HepG2 (cell line): Measurements from ENCODE around the gene MEF2D. TPM values are rescaled to one million over a fixed set of nuclear protein-coding genes. Genes with fewer than 3 reads are reported as not detected.

Experiments used
- ATAC-seq: fragments of 200-7000 bp; cut with Tn5 transposase; 3 replicates; pipeline ENCODE4 v1.9.1; 2020; ENCODE audit warnings: mild to moderate bottlenecking, moderate library complexity
- BruUV-seq: library from RNA; stranded (reverse); fragments of 400-500 nt; replicated peaks from 2 replicates; lab custom pipeline; 2021; lab: Mats Ljungman, UMichigan
- CTCF ChIA-PET: fragments of 300-600 bp; formaldehyde crosslinking; extraction: SDS; loops from one replicate; lab custom pipeline; 2021; ENCODE audit warnings: low total read pairs, inconsistent platforms, low intra/inter-chr PET ratio; lab: Yijun Ruan, JAX
- POLR2A ChIA-PET: fragments of 350-600 bp; sonication (Branson Sonifier 250); formaldehyde crosslinking; loops from one replicate; lab custom pipeline; 2020; ENCODE audit warnings: antibody characterized with exemption, inconsistent platforms; lab: Yijun Ruan, JAX
- DNase-seq: peaks from one replicate; pipeline ENCODE4 v3.0.0-alpha.2; 2015; ENCODE audit warnings: low spot score
- FAIRE-seq: peaks from 3 replicates; lab custom pipeline; 2011; peaks lifted over from hg19 to GRCh38; lab: Jason Lieb, UNC
- H2AFZ ChIP-seq: one replicate; pipeline ENCODE4 v1.6.1; 2011; ENCODE audit warnings: low read length, inconsistent platforms
- H3K27ac ChIP-seq: fragments of 300-600 bp; 3 replicates; pipeline ENCODE4 v1.8.0; 2011; ENCODE audit warnings: mixed run types, mild to moderate bottlenecking, mixed read lengths, low read length, inconsistent platforms; ENCODE audit not compliant: insufficient read depth; ENCODE audit errors: extremely low read length
- H3K27me3 ChIP-seq, 2 experiments: fragments of 200-600 bp in 1 of 2; 2 replicates in 1 of 2; 3 replicates in 1 of 2; pipeline versions ENCODE4 v1.6.0 to v1.8.0; 2011; ENCODE audit warnings: low read length in 2 of 2, mild to moderate bottlenecking in 2 of 2, moderate library complexity in 2 of 2, inconsistent platforms in 1 of 2; ENCODE audit not compliant: insufficient read depth in 2 of 2, control insufficient read depth in 1 of 2
- H3K36me3 ChIP-seq, 2 experiments: fragments of 200-600 bp in 1 of 2; replicated peaks in 1 of 2; 2 replicates in 1 of 2; 3 replicates in 1 of 2; pipeline versions ENCODE4 v1.5.1 to v1.8.0; 2011; ENCODE audit warnings: low read length in 2 of 2, inconsistent platforms in 1 of 2; ENCODE audit not compliant: insufficient read depth in 2 of 2, control insufficient read depth in 1 of 2
- H3K4me1 ChIP-seq: 2 replicates; pipeline ENCODE4 v1.5.1; 2012; ENCODE audit warnings: low read length, inconsistent platforms; ENCODE audit not compliant: insufficient read depth
- H3K4me2 ChIP-seq: 2 replicates; pipeline ENCODE4 v1.6.0; 2011; ENCODE audit warnings: low read depth, low read length, inconsistent platforms
- H3K4me3 ChIP-seq, 3 experiments: fragments of 200-600 bp in 1 of 3; sonication (generic), shearing (Covaris generic) in 1 of 3; replicated peaks in 1 of 3; 2 replicates each; pipeline ENCODE4 v1.5.1; 2011 to 2016; ENCODE audit warnings: low read length in 3 of 3, inconsistent platforms in 2 of 3, low read depth in 2 of 3, mild to moderate bottlenecking in 2 of 3, control low read depth in 1 of 3, mixed read lengths in 1 of 3; ENCODE audit not compliant: insufficient read depth in 1 of 3
- H3K79me2 ChIP-seq: one replicate; pipeline ENCODE4 v1.6.1; 2011; ENCODE audit warnings: low read length, inconsistent platforms; ENCODE audit not compliant: insufficient read depth
- H3K9ac ChIP-seq: 2 replicates; pipeline ENCODE4 v1.6.0; 2011; ENCODE audit warnings: mild to moderate bottlenecking, low read depth, low read length, inconsistent platforms; ENCODE audit not compliant: insufficient read depth
- H3K9me3 ChIP-seq: 2 replicates; pipeline ENCODE4 v1.5.1; 2012; ENCODE audit warnings: mild to moderate bottlenecking, low read length
- H4K20me1 ChIP-seq: 2 replicates; pipeline ENCODE4 v1.6.0; 2011; ENCODE audit warnings: inconsistent platforms, mild to moderate bottlenecking, low read length, moderate library complexity; ENCODE audit not compliant: insufficient read depth
- FOXP1 ChIP-seq, 2 experiments: fragments of 450-650 bp in 1 of 2; IDR thresholded peaks; 2 replicates each; pipeline ENCODE4 v1.6.1; 2017 to 2018; ENCODE audit warnings: antibody characterized with exemption in 1 of 2
- NR2F1 ChIP-seq, 2 experiments: fragments of 450-650 bp in 1 of 2; formaldehyde crosslinking in 1 of 2; IDR thresholded peaks; 2 replicates each; pipeline versions ENCODE4 v1.5.0 to v1.6.1; 2016 to 2020; ENCODE audit warnings: mild to moderate bottlenecking in 1 of 2, missing compliant biosample characterization in 1 of 2, missing genetic modification reagents in 1 of 2, moderate library complexity in 1 of 2
- NR2F2 ChIP-seq: IDR thresholded peaks from 2 replicates; pipeline ENCODE4 v1.6.1; 2012; ENCODE audit warnings: low read depth, inconsistent platforms, borderline replicate concordance
- NR2F6 ChIP-seq, 2 experiments: IDR thresholded peaks; 2 replicates each; pipeline ENCODE4 v1.6.1; 2016; ENCODE audit warnings: antibody characterized with exemption in 1 of 2, mild to moderate bottlenecking in 1 of 2
- PAXIP1 ChIP-seq: sonication (generic); formaldehyde crosslinking; conservative IDR thresholded peaks from 2 replicates; pipeline ENCODE4 v1.4.0; 2020; ENCODE audit warnings: mild to moderate bottlenecking, missing genetic modification reagents, moderate library complexity
- RARA ChIP-seq: IDR thresholded peaks from 2 replicates; pipeline ENCODE4 v1.6.1; 2016; ENCODE audit warnings: missing genetic modification reagents, missing compliant biosample characterization
- RXRB ChIP-seq: IDR thresholded peaks from 2 replicates; pipeline ENCODE4 v1.6.1; 2016; ENCODE audit warnings: borderline replicate concordance, missing genetic modification reagents, missing compliant biosample characterization
- THAP7 ChIP-seq: sonication (generic); formaldehyde crosslinking; IDR thresholded peaks from 2 replicates; pipeline ENCODE4 v1.8.1; 2023; ENCODE audit warnings: mild to moderate bottlenecking, missing genetic modification reagents
- ZBTB37 ChIP-seq: sonication (generic); formaldehyde crosslinking; IDR thresholded peaks from 2 replicates; pipeline ENCODE4 v1.4.0; 2020; ENCODE audit warnings: mild to moderate bottlenecking, missing genetic modification reagents
- ZFP37 ChIP-seq: sonication (generic); formaldehyde crosslinking; IDR thresholded peaks from 2 replicates; pipeline ENCODE4 v1.4.0; 2020; ENCODE audit warnings: missing genetic modification reagents, borderline replicate concordance
- ZFX ChIP-seq: sonication (generic); formaldehyde crosslinking; IDR thresholded peaks from 2 replicates; pipeline ENCODE4 v1.4.0; 2020; ENCODE audit warnings: mild to moderate bottlenecking, low read depth, missing genetic modification reagents, moderate library complexity
- ZNF432 ChIP-seq: sonication (generic); formaldehyde crosslinking; IDR thresholded peaks from 2 replicates; pipeline ENCODE4 v1.5.0; 2020; ENCODE audit warnings: missing genetic modification reagents, mild to moderate bottlenecking, borderline replicate concordance
- ZNF816 ChIP-seq: sonication (generic); formaldehyde crosslinking; IDR thresholded peaks from 2 replicates; pipeline ENCODE4 v1.8.0; 2022; ENCODE audit warnings: missing genetic modification reagents, mild to moderate bottlenecking, borderline replicate concordance
- WGBS: methylation state at CpG from one replicate; pipeline ENCODE4 v1.1.6; 2017; ENCODE audit warnings: low lambda C conversion rate; 5-methylcytosine and 5-hydroxymethylcytosine counted together
- in situ Hi-C: cut with HindIII; loops from 2 replicates; pipeline ENCODE4 v1.10.0; 2017; ENCODE audit warnings: low pct_unique_long_range_greater_than_20kb; ENCODE audit not compliant: extremely low pct_ligation_motif_present
- intact Hi-C: fragments of 100-400 bp; cut with micrococcal nuclease; formaldehyde crosslinking; loops from one replicate; pipeline ENCODE4 v1.10.0; 2022; ENCODE audit not compliant: unreplicated experiment
- polyA plus RNA-seq, 8 experiments: library from polyadenylated mRNA; depleted of rRNA in 3 of 8; stranded (reverse) in 7 of 8; unstranded in 1 of 8; fragments of >200 nt; fragmentation: Illumina TruSeq in 4 of 8; extraction: Trizol in 4 of 8; gene quantifications; 2 replicates each; pipeline versions ENCODE4 v1.2.1 to v1.2.3, GENCODE V29; 2011 to 2016; ENCODE audit warnings: low read depth in 4 of 8, missing spikeins in 1 of 8, mixed read lengths in 1 of 8; ENCODE audit not compliant: insufficient read depth in 1 of 8
- total RNA-seq, 5 experiments: library from RNA; depleted of rRNA; stranded (reverse); fragments of >200 nt; fragmentation: Illumina TruSeq; extraction: Trizol; gene quantifications; 2 replicates each; pipeline ENCODE4 v1.2.3, GENCODE V29; 2016; ENCODE audit warnings: low read depth in 1 of 5

The MEF2D gene
- total and polyA plus RNA-seq, 2 of the 13 experiments (the other 11 are each of a cell fraction or from before 2014, with no cell fraction given) = 1.6 to 3.9 TPM

GRCh38 chr1:156475568-156476500 is 24.7 kb downstream of the MEF2D start:
- no peak for FAIRE-seq
- Histone ChIP-seq H3K27ac (peak overlapping the region; percentile 29), H4K20me1 (no peaks in the 10 kb centered on the region), H2AFZ (no peak overlapping the region), H3K4me2 (no peak overlapping the region), H3K36me3 (peaks cover 25 to 49% of the 10 kb centered on the region in 2 experiments; a peak in 4 of 5 replicates), H3K9ac (no peak overlapping the region), H3K4me3 (no peak overlapping the region), H3K4me1 (peaks cover 66% of the 10 kb centered on the region), H3K79me2 (no peaks in the 10 kb centered on the region), H3K9me3 (no peaks in the 10 kb centered on the region), H3K27me3 (no peaks in the 10 kb centered on the region)
- CTCF ChIA-PET = no interaction called here
- intact Hi-C loops = no loop called here
- BruUV-seq = no TSS peak
- DNase-seq = peak; percentile 34
- 89% methylated on average over 17 of the region's 25 CpGs for WGBS
- ATAC-seq = no peak
- in situ Hi-C loops = no loop called here
- POLR2A ChIA-PET = interaction anchor here (1.4 kb wide), 1 partner anchor 25 kb away, joined by 3 read pairs; no protein-coding TSS in a partner anchor
- TF ChIP-seq ZNF816 = no peak
- TF ChIP-seq NR2F1 (CRISPR knock-in tag; IDR thresholded peaks at IDR 0.05) = peak in 1 of 2 experiments; percentile 78; a peak in 2 of 4 replicates
- no peak for TF ChIP-seq THAP7
- TF ChIP-seq ZBTB37 (CRISPR knock-in tag) = peak; percentile 69; the same call in 1 of the 2 replicates
- peak; percentile 65 for TF ChIP-seq RARA (CRISPR knock-in tag)
- TF ChIP-seq ZFP37 (CRISPR knock-in tag) = no peak
- peak; percentile 28; the same call in 1 of the 2 replicates for TF ChIP-seq ZFX
- TF ChIP-seq ZNF432 (CRISPR knock-in tag) = no peak
- peak; percentile 85 for TF ChIP-seq NR2F2
- TF ChIP-seq FOXP1 (IDR thresholded peaks at IDR 0.05) = no peak
- TF ChIP-seq FOXP1 (CRISPR knock-in tag; IDR thresholded peaks at IDR 0.05) = peak; percentile 46; the same call in 1 of the 2 replicates
- peak; percentile 65; the same call in 1 of the 2 replicates for TF ChIP-seq NR2F6 (IDR thresholded peaks at IDR 0.05)
- TF ChIP-seq NR2F6 (CRISPR knock-in tag; IDR thresholded peaks at IDR 0.05) = peak; percentile 76
- peak; percentile 48 for TF ChIP-seq PAXIP1 (CRISPR knock-in tag)
- peak; percentile 44; the same call in 1 of the 2 replicates for TF ChIP-seq RXRB
